ENCODE measurements around the gene SLC25A14. TPM values are rescaled to one million over a fixed set of nuclear protein-coding genes. Genes with fewer than 3 reads are reported as not detected.

SLC25A14 gene
- total and polyA plus RNA-seq, 2 of the 8 experiments (the other 6 are each of a cell fraction or from before 2014, with no cell fraction given): 9.3 to 14.2 TPM

- Histone ChIP-seq H2AK5ac (ENCODE audit: low read depth, low read length) (no peak overlapping the region), H3K14ac (ENCODE audit: insufficient read length) (no peak overlapping the region), H3K27ac (ENCODE audit: low read depth, low read length) (no peak overlapping the region), H4K8ac (ENCODE audit: extremely low read depth, insufficient read depth, low read length) (no peak overlapping the region; the same call in 1 of the 2 replicates), H2BK5ac (ENCODE audit: low read depth, low read length) (no peak overlapping the region), H4K20me1 (replicated peaks in 1 of 2; ENCODE audit: control insufficient read depth in 1 of 2, insufficient read depth in 2 of 2, low read length in 2 of 2) (no peaks in the 10 kb centered on the region), H3K56ac (replicated peaks; ENCODE audit: insufficient read length, low read depth, low read length) (no peak overlapping the region), H3K9ac (replicated peaks in 1 of 4; ENCODE audit: extremely low read depth in 1 of 4, low read depth in 3 of 4, low read length in 3 of 4) (no peak overlapping the region), H3K79me1 (ENCODE audit: low read depth, low read length) (no peaks in the 10 kb centered on the region), H4K91ac (replicated peaks; ENCODE audit: insufficient read length, low read length) (no peak overlapping the region), H3K36me3 (ENCODE audit: control insufficient read depth in 2 of 4, insufficient read depth in 4 of 4, low read length in 3 of 4) (no peaks in the 10 kb centered on the region), H3K4me1 (replicated peaks in 1 of 4; ENCODE audit: control insufficient read depth in 3 of 4, insufficient read depth in 4 of 4, low read length in 3 of 4) (no peaks in the 10 kb centered on the region; a peak in 1 of 7 replicates), H2AFZ (ENCODE audit: low read length) (no peak overlapping the region; the same call in 1 of the 2 replicates), H2BK20ac (ENCODE audit: low read length) (no peak overlapping the region), H3K23ac (ENCODE audit: insufficient read length) (no peak overlapping the region), H2BK120ac (replicated peaks; ENCODE audit: low read depth, low read length) (no peak overlapping the region), H3K79me2 (ENCODE audit: control insufficient read depth in 1 of 2, insufficient read depth in 2 of 2, low read length in 2 of 2) (no peaks in the 10 kb centered on the region), H4K5ac (ENCODE audit: insufficient read length, low read depth, low read length) (no peak overlapping the region), H2BK15ac (ENCODE audit: low read length) (no peak overlapping the region), H3K18ac (ENCODE audit: extremely low read depth, low read length) (no peak overlapping the region), H3K4me2 (ENCODE audit: insufficient read depth in 1 of 2, low read depth in 2 of 2, low read length in 2 of 2) (no peak overlapping the region), H3K4ac (replicated peaks; ENCODE audit: insufficient read length, low read depth, low read length) (no peak overlapping the region), H2BK12ac (ENCODE audit: low read depth, low read length) (no peak overlapping the region), H3K9me3 (ENCODE audit: insufficient read depth in 2 of 2, low read depth in 1 of 2, low read length in 1 of 2) (no peaks in the 10 kb centered on the region), H3K23me2 (ENCODE audit: low read depth, low read length) (no peaks in the 10 kb centered on the region), H3K4me3 (ENCODE audit: extremely low read depth in 1 of 4, insufficient read depth in 2 of 4, low read depth in 3 of 4, low read length in 4 of 4) (no peak overlapping the region), H3K27me3 (replicated peaks in 1 of 4; ENCODE audit: control insufficient read depth in 3 of 4, extremely low read depth in 1 of 4, insufficient read depth in 3 of 4, low read length in 3 of 4) (no peaks in the 10 kb centered on the region)
- WGBS, 2 experiments (ENCODE audit: extremely low coverage in 1 of 2, insufficient coverage in 1 of 2, insufficient read length in 1 of 2, insufficient replicate concordance in 2 of 2, low coverage in 1 of 2, low lambda C conversion rate in 2 of 2, missing lambda C conversion rate in 1 of 2): 87% methylated on average over 16 of the region's 19 CpGs; no CpG with 5 or more reads in 1 of the 2 experiments
- ChIA-PET CTCF (ENCODE audit: partially characterized antibody) (no interaction called here), POLR2A (ENCODE audit: partially characterized antibody) (interaction anchor here (1.5 kb wide), 1 partner anchor 35 kb away, joined by 3 read pairs; no protein-coding TSS in a partner anchor)
- no peak for DNase-seq (ENCODE audit: low read depth in 1 of 2, low spot score in 2 of 2)
- no peak for FAIRE-seq
- TF ChIP-seq KDM4A (IDR thresholded peaks at IDR 0.05; ENCODE audit: low read depth, low read length, severe bottlenecking) (no peak), SP4 (IDR thresholded peaks at IDR 0.05; ENCODE audit: low read length) (no peak), BRCA1 (IDR thresholded peaks at IDR 0.05; ENCODE audit: low read depth, low read length) (no peak), SIN3A (conservative IDR thresholded peaks at IDR 0.05 in 1 of 2, IDR thresholded peaks at IDR 0.05 in 1 of 2; ENCODE audit: low read depth in 1 of 2, low read length in 2 of 2) (no peak), HDAC2 (IDR thresholded peaks at IDR 0.05; ENCODE audit: borderline replicate concordance in 1 of 2, low read depth in 2 of 2, low read length in 2 of 2) (no peak), TCF12 (IDR thresholded peaks at IDR 0.05; ENCODE audit: low read depth, low read length) (no peak), MAFK (IDR thresholded peaks at IDR 0.05; ENCODE audit: low read depth, low read length) (no peak), SIX5 (IDR thresholded peaks at IDR 0.05; ENCODE audit: low read depth, low read length) (no peak), SIRT6 (IDR thresholded peaks at IDR 0.05; ENCODE audit: low read length) (no peak), GTF2F1 (IDR thresholded peaks at IDR 0.05; ENCODE audit: borderline replicate concordance, low read depth, low read length) (no peak), CHD1 (IDR thresholded peaks at IDR 0.05; ENCODE audit: low read depth, low read length) (no peak), JUN (IDR thresholded peaks at IDR 0.05; ENCODE audit: low read depth, low read length) (no peak), CREB1 (IDR thresholded peaks at IDR 0.05) (no peak), NANOG (IDR thresholded peaks at IDR 0.05; ENCODE audit: insufficient read depth, low read depth, low read length, poor library complexity, severe bottlenecking) (no peak)
These were observed 40.3 kb upstream of the SLC25A14 start for GRCh38 chrX:130299279-130300009.
